Gastroesophageal sphincter (tissue), 4 donors: Measurements from ENCODE around the gene ATG4A. TPM values are rescaled to one million over a fixed set of nuclear protein-coding genes. Genes with fewer than 3 reads are reported as not detected.

Source experiments
- ATAC-seq: fragments of 150-250 bp; one replicate; pipeline ENCODE4 v1.9.1; 2016; ENCODE audit warnings: mild to moderate bottlenecking, moderate library complexity
- H3K27ac ChIP-seq, 4 donors: fragments of 200-600 bp; sonication (generic) in 3 of 4; 1 replicate in 3 of 4; 2 replicates in 1 of 4; pipeline ENCODE4 v1.5.1; 2016 to 2019
- H3K27me3 ChIP-seq: fragments of 200-600 bp; sonication (generic); one replicate; pipeline ENCODE4 v1.5.1; 2019
- H3K36me3 ChIP-seq, 2 donors: fragments of 200-600 bp; sonication (generic); one replicate each; pipeline ENCODE4 v1.5.1; 2019; ENCODE audit warnings: control low read depth in 1 of 2
- H3K4me1 ChIP-seq, 3 donors: fragments of 200-600 bp; sonication (generic); 1 replicate in 2 of 3; 2 replicates in 1 of 3; pipeline ENCODE4 v1.5.1; 2016 to 2019; ENCODE audit warnings: control low read depth in 2 of 3
- H3K4me3 ChIP-seq, 2 donors: fragments of 200-600 bp; sonication (generic); one replicate each; pipeline ENCODE4 v1.5.1; 2019; ENCODE audit warnings: mild to moderate bottlenecking in 1 of 2, moderate library complexity in 1 of 2
- H3K9me3 ChIP-seq, 3 donors: fragments of 200-600 bp; sonication (generic); one replicate each; pipeline ENCODE4 v1.5.1; 2017 to 2019; ENCODE audit warnings: control low read depth in 2 of 3
- CTCF ChIP-seq, 4 experiments: fragments of 200-600 bp in 2 of 4; fragments of 450-650 bp in 2 of 4; sonication (generic) in 1 of 4; IDR thresholded peaks; one replicate each; pipeline ENCODE4 v1.5.1; 2017 to 2019; ENCODE audit warnings: antibody characterized with exemption in 4 of 4, mild to moderate bottlenecking in 2 of 4, moderate library complexity in 2 of 4
- EP300 ChIP-seq: sonication (generic); formaldehyde crosslinking; IDR thresholded peaks from one replicate; pipeline ENCODE4 v1.6.1; 2017; ENCODE audit warnings: antibody characterized with exemption, mild to moderate bottlenecking
- POLR2A ChIP-seq, 2 donors: fragments of 450-650 bp; IDR thresholded peaks; one replicate each; pipeline ENCODE4 v1.6.1; 2017; ENCODE audit warnings: antibody characterized with exemption in 2 of 2, mild to moderate bottlenecking in 2 of 2, moderate library complexity in 1 of 2
- POLR2AphosphoS5 ChIP-seq: sonication (generic); formaldehyde crosslinking; IDR thresholded peaks from one replicate; pipeline ENCODE4 v1.6.1; 2017; ENCODE audit warnings: antibody characterized with exemption
- WGBS, 2 donors: methylation state at CpG; one replicate each; pipeline ENCODE4 v1.1.5; 2018; ENCODE audit warnings: low coverage in 1 of 2; 5-methylcytosine and 5-hydroxymethylcytosine counted together
- total RNA-seq, 4 donors: library from RNA; depleted of rRNA; stranded (reverse); fragments of >200 nt; gene quantifications; one replicate each; pipeline ENCODE4 v1.1.0, GENCODE V29; 2016

Gene ATG4A
- total RNA-seq, 4 donors from 2014 or later = 9.3 to 13.6 (median 11.8) TPM

GRCh38 chrX:108186811-108187210 is 95.2 kb downstream of the ATG4A start:
- 39 to 45% methylated on average over 2 to 3 of the region's 4 CpGs for WGBS, 2 donors
- H3K4me3 ChIP-seq = no peak overlapping the region
- H3K4me1 ChIP-seq = peaks cover 0 to 11% (median 0%) of the 10 kb centered on the region in 3 donors
- no peaks in the 10 kb centered on the region for H3K9me3 ChIP-seq
- peak overlapping the region in 1 of 4 donors; percentile 4 for H3K27ac ChIP-seq
- H3K27me3 ChIP-seq = no peaks in the 10 kb centered on the region
- TF ChIP-seq POLR2A (IDR thresholded peaks at IDR 0.05) (no peak), POLR2AphosphoS5 (no peak), EP300 (no peak), CTCF (IDR thresholded peaks at IDR 0.05) (no peak)
- H3K36me3 ChIP-seq = peaks cover 0 to 34% of the 10 kb centered on the region in 2 donors
- no peak for ATAC-seq

GRCh38 chrX:108198420-108198819 is 106.8 kb downstream of the ATG4A start:
- H3K9me3 ChIP-seq = no peaks in the 10 kb centered on the region
- no peaks in the 10 kb centered on the region for H3K27me3 ChIP-seq
- 86% methylated on average over 1 of the region's 1 CpG; no CpG with 5 or more reads in 1 of the 2 donors for WGBS, 2 donors
- H3K27ac ChIP-seq = peak overlapping the region; percentile 65 to 76 (median 70)
- peak; percentile 63 for ATAC-seq
- H3K36me3 ChIP-seq = peaks cover 0 to 5% of the 10 kb centered on the region in 2 donors
- TF ChIP-seq POLR2AphosphoS5 (peak; percentile 16), EP300 (no peak)
- H3K4me3 ChIP-seq = no peak overlapping the region
- H3K4me1 ChIP-seq = peaks cover 0 to 28% (median 0%) of the 10 kb centered on the region in 3 donors

- TF ChIP-seq CTCF (IDR thresholded peaks at IDR 0.05) (no peak), EP300 (no peak), POLR2A (IDR thresholded peaks at IDR 0.05) (no peak), POLR2AphosphoS5 (no peak)
- Histone ChIP-seq H3K4me1 (peaks cover 0 to 28% (median 0%) of the 10 kb centered on the region in 3 donors), H3K27ac (peak overlapping the region; percentile 65 to 76 (median 70)), H3K4me3 (no peak overlapping the region), H3K9me3 (no peaks in the 10 kb centered on the region), H3K27me3 (no peaks in the 10 kb centered on the region), H3K36me3 (peaks cover 0 to 5% of the 10 kb centered on the region in 2 donors)
- ATAC-seq = no peak
- WGBS, 2 donors = 27 to 31% methylated on average over 2 of the region's 2 CpGs
Measured at GRCh38 chrX:108199041-108199440, 107.5 kb downstream of the ATG4A start.

GRCh38 chrX:108199691-108200090 is 108.1 kb downstream of the ATG4A start:
- ATAC-seq = no peak
- TF ChIP-seq POLR2A (IDR thresholded peaks at IDR 0.05) = no peak
- peak; percentile 9 to 63 (median 58) for TF ChIP-seq CTCF (IDR thresholded peaks at IDR 0.05)
- TF ChIP-seq POLR2AphosphoS5 = peak; percentile 50
- TF ChIP-seq EP300 = no peak
- no peaks in the 10 kb centered on the region for H3K9me3 ChIP-seq
- peaks cover 0 to 3% of the 10 kb centered on the region in 2 donors for H3K36me3 ChIP-seq
- H3K27me3 ChIP-seq = no peaks in the 10 kb centered on the region
- H3K4me3 ChIP-seq = no peak overlapping the region
- peaks cover 0 to 28% (median 0%) of the 10 kb centered on the region in 3 donors for H3K4me1 ChIP-seq
- peak overlapping the region; percentile 23 to 76 (median 65) for H3K27ac ChIP-seq
- 0% methylated on average over 3 of the region's 4 CpGs for WGBS, 2 donors

- 52 to 100% methylated on average over 1 to 3 of the region's 3 CpGs for WGBS, 2 donors
- Histone ChIP-seq H3K9me3 (no peaks in the 10 kb centered on the region), H3K4me1 (peaks cover 0 to 19% (median 0%) of the 10 kb centered on the region in 3 donors), H3K27ac (peak overlapping the region in 1 of 4 donors; percentile 51), H3K4me3 (no peak overlapping the region), H3K27me3 (no peaks in the 10 kb centered on the region), H3K36me3 (no peaks in the 10 kb centered on the region)
- TF ChIP-seq POLR2A (IDR thresholded peaks at IDR 0.05) (no peak), POLR2AphosphoS5 (no peak), CTCF (IDR thresholded peaks at IDR 0.05) (no peak), EP300 (no peak)
- no peak for ATAC-seq
Measured at GRCh38 chrX:108203540-108203939, 112.0 kb downstream of the ATG4A start.

Other genes starting within 250 kb of the ATG4A start
- not detected for gene TEX13B, start 109.4 kb upstream of the ATG4A start, total RNA-seq
- gene VSIG1, start 46.7 kb upstream of the ATG4A start, total RNA-seq = not detected
- gene PSMD10, start 236 bp upstream of the ATG4A start, total RNA-seq = 10 to 100 TPM; 39.4 to 53.4 (median 42.1) TPM